Measurements from ENCODE around the gene TSPAN8. TPM values are rescaled to one million over a fixed set of nuclear protein-coding genes. Genes with fewer than 3 reads are reported as not detected.

TSPAN8 gene
- total RNA-seq, 1 donor from 2014 or later: not detected

DNA sequence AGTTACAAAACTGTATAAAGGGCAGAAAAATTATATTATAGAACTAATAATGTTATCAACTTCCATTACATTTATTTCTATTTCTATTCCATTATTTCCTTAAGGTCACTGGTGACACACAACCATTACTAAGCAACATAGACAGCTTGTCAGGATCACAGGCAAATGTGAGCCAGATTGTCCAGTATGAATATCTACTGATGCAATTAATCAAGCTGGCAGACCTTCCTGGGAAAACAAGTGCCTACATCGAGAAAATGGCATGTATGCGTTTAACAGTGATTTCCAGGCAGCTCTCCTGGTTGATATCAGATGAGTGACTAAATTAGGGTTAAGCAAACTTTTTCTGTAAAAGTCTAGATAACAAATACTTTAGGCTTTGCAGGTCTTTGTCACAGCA, 36.9 kb upstream of the TSPAN8 start:
- no peak for FAIRE-seq
- Histone ChIP-seq H3K36me3 (ENCODE audit: control insufficient read depth, insufficient read depth, low read length) (no peaks in the 10 kb centered on the region), H3K4me3 (ENCODE audit: low read depth, low read length) (no peak overlapping the region), H3K27me3 (ENCODE audit: control insufficient read depth, insufficient read depth, low read length) (no peaks in the 10 kb centered on the region)
- TF ChIP-seq, protein P1, sequence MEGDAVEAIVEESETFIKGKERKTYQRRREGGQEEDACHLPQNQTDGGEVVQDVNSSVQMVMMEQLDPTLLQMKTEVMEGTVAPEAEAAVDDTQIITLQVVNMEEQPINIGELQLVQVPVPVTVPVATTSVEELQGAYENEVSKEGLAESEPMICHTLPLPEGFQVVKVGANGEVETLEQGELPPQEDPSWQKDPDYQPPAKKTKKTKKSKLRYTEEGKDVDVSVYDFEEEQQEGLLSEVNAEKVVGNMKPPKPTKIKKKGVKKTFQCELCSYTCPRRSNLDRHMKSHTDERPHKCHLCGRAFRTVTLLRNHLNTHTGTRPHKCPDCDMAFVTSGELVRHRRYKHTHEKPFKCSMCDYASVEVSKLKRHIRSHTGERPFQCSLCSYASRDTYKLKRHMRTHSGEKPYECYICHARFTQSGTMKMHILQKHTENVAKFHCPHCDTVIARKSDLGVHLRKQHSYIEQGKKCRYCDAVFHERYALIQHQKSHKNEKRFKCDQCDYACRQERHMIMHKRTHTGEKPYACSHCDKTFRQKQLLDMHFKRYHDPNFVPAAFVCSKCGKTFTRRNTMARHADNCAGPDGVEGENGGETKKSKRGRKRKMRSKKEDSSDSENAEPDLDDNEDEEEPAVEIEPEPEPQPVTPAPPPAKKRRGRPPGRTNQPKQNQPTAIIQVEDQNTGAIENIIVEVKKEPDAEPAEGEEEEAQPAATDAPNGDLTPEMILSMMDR (IDR thresholded peaks at IDR 0.05; ENCODE audit: insufficient read depth, low read length, severe bottlenecking): no peak
- DNase-seq (ENCODE audit: low read depth): no peak

DNA sequence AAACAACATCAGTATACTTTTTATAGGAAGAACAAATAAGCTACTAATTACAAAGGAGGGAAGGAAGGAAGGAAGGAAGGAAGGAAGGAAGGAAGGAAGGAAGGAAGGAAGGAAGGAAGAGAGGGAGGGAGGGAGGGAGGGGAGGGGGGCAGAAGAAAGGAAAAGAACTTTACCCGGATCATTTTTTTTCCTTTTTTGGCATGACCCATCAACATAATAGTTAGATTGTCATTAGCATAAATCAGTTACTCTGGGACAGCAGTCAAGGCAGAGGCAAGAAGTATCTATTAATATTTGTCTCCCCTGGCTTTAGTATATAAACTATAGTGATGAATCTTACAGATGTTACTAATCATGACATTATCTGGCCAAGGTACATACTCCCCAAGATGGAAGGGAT, 35.2 kb upstream of the TSPAN8 start:
- DNase-seq (ENCODE audit: low read depth) (no peak), FAIRE-seq (no peak)
- TF ChIP-seq, protein P1 (IDR thresholded peaks at IDR 0.05; ENCODE audit: insufficient read depth, low read length, severe bottlenecking): no peak
- no peaks in the 10 kb centered on the region for H3K36me3 ChIP-seq (ENCODE audit: control insufficient read depth, insufficient read depth, low read length)
- H3K4me3 ChIP-seq (ENCODE audit: low read depth, low read length): no peak overlapping the region
- H3K27me3 ChIP-seq (ENCODE audit: control insufficient read depth, insufficient read depth, low read length): no peaks in the 10 kb centered on the region

DNA sequence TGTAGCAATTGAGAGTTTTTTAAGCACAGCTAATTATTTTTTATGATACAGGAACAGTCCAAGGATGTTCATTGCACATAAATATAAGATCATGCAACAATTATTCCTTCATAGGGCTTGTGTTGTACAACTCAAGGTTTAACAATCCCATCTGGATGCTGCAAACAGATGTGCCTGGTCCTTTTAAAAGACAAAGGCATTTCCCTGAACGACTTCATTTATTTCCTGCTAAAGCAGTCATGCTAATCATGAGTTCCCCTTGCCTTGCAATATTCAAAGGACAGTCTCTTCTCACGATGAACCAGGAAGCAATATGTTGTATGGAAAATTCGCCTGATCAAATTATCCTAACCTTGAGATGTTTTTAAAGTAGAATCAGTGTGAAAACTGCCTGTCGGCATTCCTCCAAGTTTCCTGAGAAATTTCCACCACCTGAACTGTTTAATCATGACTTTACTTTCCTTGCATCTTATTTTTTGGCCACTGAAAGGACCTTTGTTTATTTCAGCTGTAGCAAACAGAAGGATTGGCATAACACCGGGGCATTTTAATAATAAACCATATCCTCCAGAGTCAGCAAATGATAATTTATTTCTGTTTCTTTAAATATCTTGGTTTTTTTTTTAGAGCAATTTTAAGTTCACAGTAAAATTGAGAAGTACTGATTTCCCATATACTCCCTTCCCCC, 33.9 kb upstream of the TSPAN8 start:
- H3K4me3 ChIP-seq (ENCODE audit: low read depth, low read length): no peak overlapping the region
- FAIRE-seq (no peak), DNase-seq (ENCODE audit: low read depth) (no peak)
- TF ChIP-seq, protein P1 (IDR thresholded peaks at IDR 0.05; ENCODE audit: insufficient read depth, low read length, severe bottlenecking): no peak
- no peaks in the 10 kb centered on the region for H3K36me3 ChIP-seq (ENCODE audit: control insufficient read depth, insufficient read depth, low read length)
- no peaks in the 10 kb centered on the region for H3K27me3 ChIP-seq (ENCODE audit: control insufficient read depth, insufficient read depth, low read length)

DNA sequence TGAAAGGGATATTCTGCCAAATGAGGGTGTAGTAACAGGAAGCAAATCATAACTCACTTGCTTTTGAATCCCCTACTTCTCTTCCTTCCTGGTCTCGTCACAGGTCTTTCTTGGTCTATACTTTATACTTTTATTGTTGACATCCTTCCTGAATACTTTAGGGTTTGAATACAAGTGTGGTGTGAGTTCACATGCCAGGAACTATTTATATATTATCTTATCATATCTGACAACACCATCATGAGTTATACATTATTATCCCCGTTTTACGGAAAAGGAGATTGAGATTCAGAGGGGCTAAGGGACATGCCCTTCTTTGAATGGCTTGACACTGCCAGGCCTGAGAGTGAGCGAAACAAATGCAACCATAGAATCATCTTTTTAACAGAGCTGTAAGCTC, 33.0 kb upstream of the TSPAN8 start:
- H3K27me3 ChIP-seq (ENCODE audit: control insufficient read depth, insufficient read depth, low read length): no peaks in the 10 kb centered on the region
- TF ChIP-seq, protein P1 (IDR thresholded peaks at IDR 0.05; ENCODE audit: insufficient read depth, low read length, severe bottlenecking): no peak
- DNase-seq (ENCODE audit: low read depth) (no peak), FAIRE-seq (no peak)
- H3K4me3 ChIP-seq (ENCODE audit: low read depth, low read length): no peak overlapping the region
- no peaks in the 10 kb centered on the region for H3K36me3 ChIP-seq (ENCODE audit: control insufficient read depth, insufficient read depth, low read length)

DNA sequence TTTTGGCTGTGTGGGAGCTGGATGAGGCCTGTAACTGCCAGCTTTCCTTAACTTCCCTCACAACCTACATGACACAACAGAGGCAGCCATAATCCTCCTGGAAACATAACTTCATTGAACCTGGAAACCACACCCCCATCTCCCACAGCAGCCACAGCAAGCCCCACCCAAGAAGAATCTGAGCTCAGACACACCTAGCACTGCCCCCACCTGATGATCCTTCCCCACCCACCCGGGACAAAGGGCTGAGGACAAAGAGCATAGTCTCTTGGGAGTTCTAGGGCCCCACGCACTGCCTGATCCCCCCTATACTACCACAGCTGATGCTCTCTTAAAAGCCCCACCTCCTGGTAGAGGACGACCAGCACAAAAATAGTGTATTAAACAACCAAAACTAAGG, 29.6 kb upstream of the TSPAN8 start:
- TF ChIP-seq, protein P1 (IDR thresholded peaks at IDR 0.05; ENCODE audit: insufficient read depth, low read length, severe bottlenecking): no peak
- Histone ChIP-seq H3K4me3 (ENCODE audit: low read depth, low read length) (no peak overlapping the region), H3K27me3 (ENCODE audit: control insufficient read depth, insufficient read depth, low read length) (no peaks in the 10 kb centered on the region), H3K36me3 (ENCODE audit: control insufficient read depth, insufficient read depth, low read length) (no peaks in the 10 kb centered on the region)
- FAIRE-seq: no peak
- no peak for DNase-seq (ENCODE audit: low read depth)
